HL-60/S4 treated with phorbol 12-myristate 13-acetate at 8.2 ng/mL for 4 days and 3 days (cell line): ENCODE measurements around the gene PLA2G2F.

Experiments used
- in situ Hi-C: fragments of 300-500 bp; cut with MboI; formaldehyde crosslinking; loops from 2 replicates; pipeline ENCODE4 v1.15.0; 2022; ENCODE audit warnings: low sequenced_read_pairs

PLA2G2F gene

GRCh38 chr1:20138961-20139550 is at the start of gene PLA2G2F:
Gene PLA2G2F, plus strand, starts transcription at chr1:20139323. Its CDS starts 105 bp downstream, at chr1:20139428.
- in situ Hi-C loops, result no loop called here

GRCh38 chr1:20089328-20090077 is 49.6 kb upstream of the PLA2G2F start:
- in situ Hi-C loops, result no loop called here

GRCh38 chr1:20090119-20090518 is 49.0 kb upstream of the PLA2G2F start:
- in situ Hi-C loops, result no loop called here

GRCh38 chr1:20090641-20091040 is 48.5 kb upstream of the PLA2G2F start:
- in situ Hi-C loops, result no loop called here

- in situ Hi-C loops, result no loop called here
These were observed 45.8 kb upstream of the PLA2G2F start for GRCh38 chr1:20093303-20093702.

GRCh38 chr1:20093940-20094391 is 45.2 kb upstream of the PLA2G2F start:
- in situ Hi-C loops, result no loop called here

- in situ Hi-C loops, result no loop called here
These were observed 43.3 kb upstream of the PLA2G2F start for GRCh38 chr1:20095564-20096434.

GRCh38 chr1:20096840-20097447 is 42.2 kb upstream of the PLA2G2F start:
- in situ Hi-C loops, result no loop called here

GRCh38 chr1:20099533-20099932 is 39.6 kb upstream of the PLA2G2F start:
- in situ Hi-C loops, result no loop called here

GRCh38 chr1:20100632-20101355 is 38.3 kb upstream of the PLA2G2F start:
- in situ Hi-C loops, result no loop called here

- in situ Hi-C loops, result no loop called here
These were observed 36.2 kb upstream of the PLA2G2F start for GRCh38 chr1:20102875-20103274.

- in situ Hi-C loops, result no loop called here
These were observed 33.3 kb upstream of the PLA2G2F start for GRCh38 chr1:20105856-20106255.

GRCh38 chr1:20107351-20107750 is 31.8 kb upstream of the PLA2G2F start:
- in situ Hi-C loops, result no loop called here

GRCh38 chr1:20107796-20108195 is 31.3 kb upstream of the PLA2G2F start:
- in situ Hi-C loops, result no loop called here

GRCh38 chr1:20108366-20109123 is 30.6 kb upstream of the PLA2G2F start:
- in situ Hi-C loops, result no loop called here

GRCh38 chr1:20109223-20109856 is 29.8 kb upstream of the PLA2G2F start:
- in situ Hi-C loops, result no loop called here

- in situ Hi-C loops, result no loop called here
These were observed 28.4 kb upstream of the PLA2G2F start for GRCh38 chr1:20110679-20111078.

- in situ Hi-C loops, result no loop called here
These were observed 27.7 kb upstream of the PLA2G2F start for GRCh38 chr1:20111452-20111851.

- in situ Hi-C loops, result no loop called here
These were observed 26.7 kb upstream of the PLA2G2F start for GRCh38 chr1:20112279-20113000.
